ENCODE measurements around the gene USP50. TPM values are rescaled to one million over a fixed set of nuclear protein-coding genes. Genes with fewer than 3 reads are reported as not detected.

The USP50 gene
- total and polyA plus RNA-seq, 10 donors: 0.57 to 2.6 (median 1.2) TPM; not detected in 6

- TF ChIP-seq CTCF (IDR thresholded peaks at IDR 0.05 in 8 of 11, conservative IDR thresholded peaks at IDR 0.05 in 3 of 11): no peak
- TF ChIP-seq POLR2A (IDR thresholded peaks at IDR 0.05): no peak
- TF ChIP-seq POLR2AphosphoS5 (IDR thresholded peaks at IDR 0.05): no peak
- H3K4me1 ChIP-seq: peaks cover 0 to 16% (median 0%) of the 10 kb centered on the region in 6 donors
- no peak for DNase-seq
- H3K4me3 ChIP-seq: no peak overlapping the region
- H3K9me3 ChIP-seq: no peaks in the 10 kb centered on the region
- peaks cover 0 to 100% (median 57%) of the 10 kb centered on the region in 6 donors for H3K36me3 ChIP-seq
- H3K27ac ChIP-seq: no peak overlapping the region
- 51 to 81% (median 73%) methylated on average over 2 of the region's 2 CpGs for WGBS, 5 donors
- intact Hi-C loops (cut with DNase I; ENCODE audit: low total_unique reads): no loop called here
- H3K27me3 ChIP-seq (replicated peaks in 1 of 7): no peaks in the 10 kb centered on the region
Observed at GRCh38 chr15:50463423-50464358, 82.8 kb downstream of the USP50 start.

GRCh38 chr15:50458348-50459112 is 87.9 kb downstream of the USP50 start:
- intact Hi-C loops (cut with DNase I; ENCODE audit: low total_unique reads): no loop called here
- H3K4me3 ChIP-seq: no peak overlapping the region
- 75 to 88% (median 85%) methylated on average over 7 of the region's 7 CpGs for WGBS, 5 donors
- H3K27ac ChIP-seq: no peak overlapping the region
- H3K36me3 ChIP-seq: peaks cover 0 to 100% (median 55%) of the 10 kb centered on the region in 6 donors
- peaks cover 0 to 19% (median under 1%) of the 10 kb centered on the region in 6 donors for H3K4me1 ChIP-seq
- DNase-seq: no peak
- H3K9me3 ChIP-seq: no peaks in the 10 kb centered on the region
- H3K27me3 ChIP-seq (replicated peaks in 1 of 7): no peaks in the 10 kb centered on the region
- no peak for TF ChIP-seq POLR2A (IDR thresholded peaks at IDR 0.05)
- TF ChIP-seq CTCF (IDR thresholded peaks at IDR 0.05 in 8 of 11, conservative IDR thresholded peaks at IDR 0.05 in 3 of 11): no peak
- TF ChIP-seq POLR2AphosphoS5 (IDR thresholded peaks at IDR 0.05): no peak

- no peak overlapping the region for H3K4me3 ChIP-seq
- intact Hi-C loops (cut with DNase I; ENCODE audit: low total_unique reads): no loop called here
- no peaks in the 10 kb centered on the region for H3K27me3 ChIP-seq (replicated peaks in 1 of 7)
- no peaks in the 10 kb centered on the region for H3K9me3 ChIP-seq
- peaks cover 0 to 39% (median 3%) of the 10 kb centered on the region in 6 donors for H3K4me1 ChIP-seq
- peaks cover 0 to 98% (median 45%) of the 10 kb centered on the region in 6 donors for H3K36me3 ChIP-seq
- DNase-seq: no peak
- no peak overlapping the region for H3K27ac ChIP-seq
- TF ChIP-seq POLR2AphosphoS5 (IDR thresholded peaks at IDR 0.05) (no peak), POLR2A (IDR thresholded peaks at IDR 0.05) (no peak), CTCF (IDR thresholded peaks at IDR 0.05 in 8 of 11, conservative IDR thresholded peaks at IDR 0.05 in 3 of 11) (no peak)
Observed at GRCh38 chr15:50452927-50453326, 93.5 kb downstream of the USP50 start.

Small RNA genes lying within 50 kb of the gene (small RNA-seq; reads per million reads assigned to genes)
- 0 to 0.14 (median 0.03) reads per million in 4 donors for gene RNA5SP395

Other genes with a start within 250 kb of the USP50 start
- 10 to 100 TPM; 19.2 to 36.9 (median 23.7) TPM for gene GABPB1, start 191.5 kb downstream of the USP50 start, total RNA-seq
- 10 to 100 TPM in 1 of 3 donors, 1 to 10 TPM in 2; 7.7 to 10.1 (median 9.5) TPM for gene GABPB1, start 191.5 kb downstream of the USP50 start, polyA plus RNA-seq
- gene USP8, start 122.3 kb downstream of the USP50 start, total RNA-seq: 10 to 100 TPM; 70.3 to 95.6 (median 78.0) TPM
- 10 to 100 TPM; 13.4 to 24.5 (median 18.3) TPM for gene USP8, start 122.3 kb downstream of the USP50 start, polyA plus RNA-seq
- 100 to 1,000 TPM in 1 of 7 donors, 10 to 100 TPM in 6; 36.9 to 101 (median 48.6) TPM for gene TRPM7, start 140.1 kb upstream of the USP50 start, total RNA-seq
- gene TRPM7, start 140.1 kb upstream of the USP50 start, polyA plus RNA-seq: 1 to 10 TPM; 6.4 to 9.7 (median 7.5) TPM
- 100 to 1,000 TPM in 6 of 7 donors, 10 to 100 TPM in 1; 92.6 to 425 (median 122) TPM for gene SPPL2A, start 219.0 kb upstream of the USP50 start, total RNA-seq
- gene SPPL2A, start 219.0 kb upstream of the USP50 start, polyA plus RNA-seq: 10 to 100 TPM; 18.0 to 34.4 (median 25.3) TPM